HCT116 (cell line): ENCODE results near the gene RNF220. TPM values are rescaled to one million over a fixed set of nuclear protein-coding genes. Genes with fewer than 3 reads are reported as not detected.

Experiments used
- ATAC-seq: fragments of 200-7000 bp; cut with Tn5 transposase; 2 replicates; pipeline ENCODE4 v1.9.1; 2020; ENCODE audit warnings: mild to moderate bottlenecking, moderate library complexity
- BruUV-seq: library from RNA; stranded (reverse); fragments of 400-500 nt; replicated peaks from 2 replicates; lab custom pipeline; 2021; lab: Mats Ljungman, UMichigan
- CTCF ChIA-PET: fragments of 300-600 bp; sonication (Branson Sonifier 250); formaldehyde crosslinking; loops from one replicate; lab custom pipeline; 2021; ENCODE audit warnings: antibody characterized with exemption; lab: Charles Lee
- POLR2A ChIA-PET: fragments of 300-600, 350-600 bp; sonication (Branson Sonifier 250); formaldehyde crosslinking; loops from one replicate; lab custom pipeline; 2021; ENCODE audit warnings: antibody characterized with exemption; lab: Charles Lee
- RAD21 ChIA-PET, 2 experiments: fragments of 300-600 bp; sonication (Branson Sonifier 250); formaldehyde crosslinking; loops; one replicate each; lab custom pipeline; 2023; ENCODE audit warnings: low total read pairs in 2 of 2; ENCODE audit not compliant: uncharacterized antibody in 2 of 2, unreplicated experiment in 2 of 2, low non-redundant PET in 1 of 2; lab: Charles Lee
- DNase-seq: peaks from one replicate; pipeline ENCODE4 v3.0.0-alpha.2; 2010; ENCODE audit warnings: low read depth, low spot score
- H2AFZ ChIP-seq: fragments of 200-600 bp; shearing (Covaris generic), sonication (generic); 2 replicates; pipeline ENCODE4 v1.6.1; 2017; ENCODE audit warnings: low read depth, mixed run types, mixed read lengths, antibody characterized with exemption, low read length; ENCODE audit not compliant: poor library complexity, severe bottlenecking
- H3K27ac ChIP-seq: 2 replicates; pipeline ENCODE4 v1.5.1; 2012; ENCODE audit warnings: low read depth, low read length
- H3K27me3 ChIP-seq: fragments of 200-600 bp; sonication (generic); 2 replicates; pipeline ENCODE4 v1.6.1; 2016; ENCODE audit warnings: mixed run types, low read length, mixed read lengths; ENCODE audit not compliant: insufficient read depth
- H3K36me3 ChIP-seq, 2 experiments: fragments of 200-500 bp in 1 of 2; fragments of 200-600 bp in 1 of 2; sonication (Bioruptor generic) in 1 of 2; sonication (generic) in 1 of 2; 2 replicates each; pipeline versions ENCODE4 v1.5.1 to v1.6.1; 2014 to 2016; ENCODE audit warnings: low read length in 2 of 2, inconsistent platforms in 1 of 2, mixed read lengths in 1 of 2, mixed run types in 1 of 2; ENCODE audit not compliant: insufficient read depth in 2 of 2, control insufficient read depth in 1 of 2
- H3K4me1 ChIP-seq, 2 experiments: fragments of 200-600 bp in 1 of 2; sonication (generic) in 1 of 2; 2 replicates each; pipeline versions ENCODE4 v1.5.1 to v1.6.1; 2012 to 2017; ENCODE audit warnings: low read length in 2 of 2, inconsistent platforms in 1 of 2, mild to moderate bottlenecking in 1 of 2, mixed read lengths in 1 of 2, mixed run types in 1 of 2, moderate library complexity in 1 of 2; ENCODE audit not compliant: insufficient read depth in 2 of 2, control insufficient read depth in 1 of 2
- H3K4me2 ChIP-seq: fragments of 200-600 bp; sonication (generic); 2 replicates; pipeline ENCODE4 v1.6.1; 2017; ENCODE audit warnings: mixed run types, low read length, mixed read lengths
- H3K4me3 ChIP-seq, 2 experiments: fragments of 200-600 bp in 1 of 2; sonication (generic) in 1 of 2; replicated peaks in 1 of 2; 2 replicates each; pipeline ENCODE4 v1.5.1; 2011 to 2016; ENCODE audit warnings: low read length in 2 of 2, control low read depth in 1 of 2, low read depth in 1 of 2, mild to moderate bottlenecking in 1 of 2, mixed read lengths in 1 of 2, mixed run types in 1 of 2
- H3K79me2 ChIP-seq: fragments of 200-600 bp; sonication (generic); 2 replicates; pipeline ENCODE4 v1.6.1; 2017; ENCODE audit warnings: mild to moderate bottlenecking, mixed run types, low read length, moderate library complexity, mixed read lengths; ENCODE audit not compliant: insufficient read depth
- H3K9ac ChIP-seq: fragments of 200-600 bp; sonication (generic); 2 replicates; pipeline ENCODE4 v1.6.1; 2016; ENCODE audit warnings: low read length, mixed read lengths
- H3K9me2 ChIP-seq: fragments of 200-600 bp; sonication (generic), shearing (Covaris generic); 2 replicates; pipeline ENCODE4 v1.6.1; 2017; ENCODE audit warnings: mixed run types, mild to moderate bottlenecking, moderate library complexity; ENCODE audit not compliant: insufficient read depth
- H3K9me3 ChIP-seq, 2 experiments: fragments of 200-500 bp in 1 of 2; fragments of 200-600 bp in 1 of 2; sonication (Bioruptor generic) in 1 of 2; sonication (generic) in 1 of 2; 2 replicates each; pipeline ENCODE4 v1.6.1; 2014 to 2017; ENCODE audit warnings: low read length in 2 of 2, mixed read lengths in 2 of 2, inconsistent platforms in 1 of 2, low read depth in 1 of 2, mild to moderate bottlenecking in 1 of 2, mixed run types in 1 of 2, moderate library complexity in 1 of 2; ENCODE audit not compliant: control insufficient read depth in 1 of 2, insufficient read depth in 1 of 2
- H4K20me1 ChIP-seq: fragments of 200-600 bp; sonication (generic), shearing (Covaris generic); 2 replicates; pipeline ENCODE4 v1.6.1; 2017; ENCODE audit warnings: mixed run types, mild to moderate bottlenecking, moderate library complexity; ENCODE audit not compliant: insufficient read depth
- ATF3 ChIP-seq: IDR thresholded peaks from 2 replicates; pipeline ENCODE4 v1.6.1; 2012
- CEBPB ChIP-seq: IDR thresholded peaks from 2 replicates; pipeline ENCODE4 v1.6.1; 2012; ENCODE audit warnings: low read depth
- ELF1 ChIP-seq: IDR thresholded peaks from 2 replicates; pipeline ENCODE4 v1.6.1; 2012; ENCODE audit warnings: low read depth, borderline replicate concordance
- EZH2phosphoT487 ChIP-seq: fragments of 200-600 bp; IDR thresholded peaks from 2 replicates; pipeline ENCODE4 v1.6.1; 2018; ENCODE audit warnings: antibody characterized with exemption, borderline replicate concordance
- POLR2A ChIP-seq: IDR thresholded peaks from 2 replicates; pipeline ENCODE4 v1.7.0; 2011; ENCODE audit warnings: borderline replicate concordance; ENCODE audit not compliant: insufficient read depth, insufficient read length; ENCODE audit errors: extremely low read depth
- SRF ChIP-seq: IDR thresholded peaks from 2 replicates; pipeline ENCODE4 v1.6.1; 2012; ENCODE audit warnings: low read depth
- TCF7L2 ChIP-seq: IDR thresholded peaks from 2 replicates; pipeline ENCODE4 v1.7.0; 2011; ENCODE audit warnings: borderline replicate concordance, inconsistent platforms; ENCODE audit not compliant: insufficient read depth, insufficient read length; ENCODE audit errors: extremely low read depth
- YY1 ChIP-seq: IDR thresholded peaks from 2 replicates; pipeline ENCODE4 v1.6.1; 2011; ENCODE audit warnings: low read length, low read depth, moderate library complexity, mild to moderate bottlenecking; ENCODE audit not compliant: insufficient replicate concordance; ENCODE audit errors: extremely low read depth
- ZNF274 ChIP-seq: fragments of 200-500 bp; sonication (Bioruptor generic); IDR thresholded peaks from 2 replicates; pipeline ENCODE4 v1.6.1; 2014; ENCODE audit warnings: mild to moderate bottlenecking, low read depth, low read length, inconsistent platforms
- intact Hi-C: fragments of 100-400 bp; cut with micrococcal nuclease; formaldehyde crosslinking; loops from 2 replicates; pipeline ENCODE4 v1.10.0; 2022
- total RNA-seq: library from RNA; stranded (reverse); gene quantifications from one replicate; pipeline ENCODE4 v1.2.1, GENCODE V29; 2021; ENCODE audit not compliant: unreplicated experiment
- TF ChIP-seq, protein P1 (sequence below): IDR thresholded peaks from 2 replicates; pipeline ENCODE4 v1.6.1; 2011; ENCODE audit warnings: mild to moderate bottlenecking, low read length, moderate library complexity; ENCODE audit not compliant: insufficient replicate concordance; ENCODE audit errors: extremely low read depth
- TF ChIP-seq, protein P2 (sequence below): IDR thresholded peaks from 2 replicates; pipeline ENCODE4 v1.6.1; 2012; ENCODE audit warnings: low read depth
- TF ChIP-seq, protein P3 (sequence below), 3 experiments: fragments of 200-600 bp in 1 of 3; sonication (generic) in 1 of 3; IDR thresholded peaks in 2 of 3; conservative IDR thresholded peaks in 1 of 3; 2 replicates each; pipeline ENCODE4 v1.5.1; 2012 to 2017; ENCODE audit warnings: low read depth in 2 of 3, low read length in 2 of 3, antibody characterized with exemption in 1 of 3, borderline replicate concordance in 1 of 3, control low read depth in 1 of 3, mild to moderate bottlenecking in 1 of 3, mixed read lengths in 1 of 3, mixed run types in 1 of 3, moderate library complexity in 1 of 3; ENCODE audit not compliant: insufficient read depth in 1 of 3

The RNF220 gene
- total RNA-seq, 1 experiment from 2014 or later = 84.5 TPM

DNA sequence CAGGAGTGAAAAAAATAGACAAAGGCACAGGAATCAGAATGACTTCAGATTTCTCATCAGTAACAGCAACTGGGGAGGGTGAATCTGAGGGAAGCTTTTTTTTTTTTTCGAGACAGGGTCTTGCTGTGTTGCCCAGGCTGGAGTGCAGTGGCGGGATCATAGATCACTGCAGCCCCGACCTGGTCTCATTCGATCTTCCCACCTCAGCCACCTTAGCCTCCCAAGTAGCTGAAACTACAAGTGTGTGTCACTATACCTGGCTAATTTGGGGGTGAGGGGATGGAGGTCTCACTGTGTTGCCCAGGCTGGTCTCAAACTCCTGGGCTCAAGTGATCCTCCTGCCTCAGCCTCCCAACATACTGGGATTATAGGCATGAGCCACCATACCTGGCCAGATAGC lies 280.2 kb downstream of the RNF220 start:
- no TSS peak for BruUV-seq
- Histone ChIP-seq H3K79me2 (no peaks in the 10 kb centered on the region), H3K4me3 (no peak overlapping the region), H3K36me3 (no peaks in the 10 kb centered on the region), H3K27me3 (no peaks in the 10 kb centered on the region), H3K4me1 (peaks cover 19 to 21% of the 10 kb centered on the region in 2 experiments), H3K9me3 (no peaks in the 10 kb centered on the region), H2AFZ (no peak overlapping the region), H4K20me1 (no peaks in the 10 kb centered on the region), H3K9ac (no peak overlapping the region), H3K9me2 (no peaks in the 10 kb centered on the region), H3K27ac (no peak overlapping the region), H3K4me2 (no peak overlapping the region)
- DNase-seq (no peak), ATAC-seq (no peak)
- POLR2A ChIA-PET = interaction anchor here (0.5 to 0.7 kb wide), 2 partner anchors 11 to 18 kb away, joined by 3 read pairs; partner anchors contain the start of gene TMEM53
- intact Hi-C loops = no loop called here
- TF ChIP-seq ELF1 (no peak), EZH2phosphoT487 (no peak), SRF (no peak), CEBPB (no peak), ZNF274 (no peak), TCF7L2 (no peak), ATF3 (no peak), POLR2A (no peak), YY1 (no peak)
- TF ChIP-seq, protein P1, sequence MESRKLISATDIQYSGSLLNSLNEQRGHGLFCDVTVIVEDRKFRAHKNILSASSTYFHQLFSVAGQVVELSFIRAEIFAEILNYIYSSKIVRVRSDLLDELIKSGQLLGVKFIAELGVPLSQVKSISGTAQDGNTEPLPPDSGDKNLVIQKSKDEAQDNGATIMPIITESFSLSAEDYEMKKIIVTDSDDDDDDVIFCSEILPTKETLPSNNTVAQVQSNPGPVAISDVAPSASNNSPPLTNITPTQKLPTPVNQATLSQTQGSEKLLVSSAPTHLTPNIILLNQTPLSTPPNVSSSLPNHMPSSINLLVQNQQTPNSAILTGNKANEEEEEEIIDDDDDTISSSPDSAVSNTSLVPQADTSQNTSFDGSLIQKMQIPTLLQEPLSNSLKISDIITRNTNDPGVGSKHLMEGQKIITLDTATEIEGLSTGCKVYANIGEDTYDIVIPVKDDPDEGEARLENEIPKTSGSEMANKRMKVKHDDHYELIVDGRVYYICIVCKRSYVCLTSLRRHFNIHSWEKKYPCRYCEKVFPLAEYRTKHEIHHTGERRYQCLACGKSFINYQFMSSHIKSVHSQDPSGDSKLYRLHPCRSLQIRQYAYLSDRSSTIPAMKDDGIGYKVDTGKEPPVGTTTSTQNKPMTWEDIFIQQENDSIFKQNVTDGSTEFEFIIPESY = no peak
- TF ChIP-seq, protein P2, sequence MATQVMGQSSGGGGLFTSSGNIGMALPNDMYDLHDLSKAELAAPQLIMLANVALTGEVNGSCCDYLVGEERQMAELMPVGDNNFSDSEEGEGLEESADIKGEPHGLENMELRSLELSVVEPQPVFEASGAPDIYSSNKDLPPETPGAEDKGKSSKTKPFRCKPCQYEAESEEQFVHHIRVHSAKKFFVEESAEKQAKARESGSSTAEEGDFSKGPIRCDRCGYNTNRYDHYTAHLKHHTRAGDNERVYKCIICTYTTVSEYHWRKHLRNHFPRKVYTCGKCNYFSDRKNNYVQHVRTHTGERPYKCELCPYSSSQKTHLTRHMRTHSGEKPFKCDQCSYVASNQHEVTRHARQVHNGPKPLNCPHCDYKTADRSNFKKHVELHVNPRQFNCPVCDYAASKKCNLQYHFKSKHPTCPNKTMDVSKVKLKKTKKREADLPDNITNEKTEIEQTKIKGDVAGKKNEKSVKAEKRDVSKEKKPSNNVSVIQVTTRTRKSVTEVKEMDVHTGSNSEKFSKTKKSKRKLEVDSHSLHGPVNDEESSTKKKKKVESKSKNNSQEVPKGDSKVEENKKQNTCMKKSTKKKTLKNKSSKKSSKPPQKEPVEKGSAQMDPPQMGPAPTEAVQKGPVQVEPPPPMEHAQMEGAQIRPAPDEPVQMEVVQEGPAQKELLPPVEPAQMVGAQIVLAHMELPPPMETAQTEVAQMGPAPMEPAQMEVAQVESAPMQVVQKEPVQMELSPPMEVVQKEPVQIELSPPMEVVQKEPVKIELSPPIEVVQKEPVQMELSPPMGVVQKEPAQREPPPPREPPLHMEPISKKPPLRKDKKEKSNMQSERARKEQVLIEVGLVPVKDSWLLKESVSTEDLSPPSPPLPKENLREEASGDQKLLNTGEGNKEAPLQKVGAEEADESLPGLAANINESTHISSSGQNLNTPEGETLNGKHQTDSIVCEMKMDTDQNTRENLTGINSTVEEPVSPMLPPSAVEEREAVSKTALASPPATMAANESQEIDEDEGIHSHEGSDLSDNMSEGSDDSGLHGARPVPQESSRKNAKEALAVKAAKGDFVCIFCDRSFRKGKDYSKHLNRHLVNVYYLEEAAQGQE = no peak
- TF ChIP-seq, protein P3, sequence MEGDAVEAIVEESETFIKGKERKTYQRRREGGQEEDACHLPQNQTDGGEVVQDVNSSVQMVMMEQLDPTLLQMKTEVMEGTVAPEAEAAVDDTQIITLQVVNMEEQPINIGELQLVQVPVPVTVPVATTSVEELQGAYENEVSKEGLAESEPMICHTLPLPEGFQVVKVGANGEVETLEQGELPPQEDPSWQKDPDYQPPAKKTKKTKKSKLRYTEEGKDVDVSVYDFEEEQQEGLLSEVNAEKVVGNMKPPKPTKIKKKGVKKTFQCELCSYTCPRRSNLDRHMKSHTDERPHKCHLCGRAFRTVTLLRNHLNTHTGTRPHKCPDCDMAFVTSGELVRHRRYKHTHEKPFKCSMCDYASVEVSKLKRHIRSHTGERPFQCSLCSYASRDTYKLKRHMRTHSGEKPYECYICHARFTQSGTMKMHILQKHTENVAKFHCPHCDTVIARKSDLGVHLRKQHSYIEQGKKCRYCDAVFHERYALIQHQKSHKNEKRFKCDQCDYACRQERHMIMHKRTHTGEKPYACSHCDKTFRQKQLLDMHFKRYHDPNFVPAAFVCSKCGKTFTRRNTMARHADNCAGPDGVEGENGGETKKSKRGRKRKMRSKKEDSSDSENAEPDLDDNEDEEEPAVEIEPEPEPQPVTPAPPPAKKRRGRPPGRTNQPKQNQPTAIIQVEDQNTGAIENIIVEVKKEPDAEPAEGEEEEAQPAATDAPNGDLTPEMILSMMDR (IDR thresholded peaks at IDR 0.05 in 2 of 3, conservative IDR thresholded peaks at IDR 0.05 in 1 of 3; ENCODE audit: borderline replicate concordance in 1 of 3, insufficient read depth in 1 of 3, low read depth in 2 of 3, low read length in 2 of 3) = no peak
- RAD21 ChIA-PET = no interaction called here
- CTCF ChIA-PET = no interaction called here
